GM21723 (cell line): Measurements from ENCODE around the gene IFI27L2.

Experiments used
- ATAC-seq: cut with Tn5 transposase; IDR thresholded peaks from one replicate; pipeline ENCODE4 v1.9.1; 2021; ENCODE audit warnings: mild to moderate bottlenecking, moderate library complexity; ENCODE audit not compliant: unreplicated experiment

Gene IFI27L2

GRCh38 chr14:94124582-94125377 lies 4.6 kb downstream of the IFI27L2 start:
- ATAC-seq: no peak

- no peak for ATAC-seq
These were observed 5.5 kb downstream of the IFI27L2 start for GRCh38 chr14:94123868-94124267.

DNA sequence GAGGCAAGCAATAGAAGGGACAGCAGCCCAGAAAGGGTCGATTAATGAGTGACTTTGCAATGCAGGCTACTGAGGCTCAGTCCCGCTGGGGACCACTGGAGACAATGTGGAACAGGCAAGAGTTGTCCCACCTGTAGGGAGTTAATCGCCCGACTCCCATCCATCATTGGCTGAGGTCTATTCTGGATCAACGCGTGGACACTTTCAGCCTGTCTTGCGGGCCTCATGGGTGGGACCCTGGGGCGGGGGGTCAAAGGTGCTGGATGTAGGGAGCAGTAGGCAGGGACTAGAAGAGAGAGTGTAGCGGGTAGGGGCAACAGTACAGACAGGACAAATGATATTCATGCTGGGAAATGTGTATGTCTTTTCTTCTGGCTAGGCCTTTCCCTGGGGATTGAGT lies 6.1 kb downstream of the IFI27L2 start:
- no peak for ATAC-seq

DNA sequence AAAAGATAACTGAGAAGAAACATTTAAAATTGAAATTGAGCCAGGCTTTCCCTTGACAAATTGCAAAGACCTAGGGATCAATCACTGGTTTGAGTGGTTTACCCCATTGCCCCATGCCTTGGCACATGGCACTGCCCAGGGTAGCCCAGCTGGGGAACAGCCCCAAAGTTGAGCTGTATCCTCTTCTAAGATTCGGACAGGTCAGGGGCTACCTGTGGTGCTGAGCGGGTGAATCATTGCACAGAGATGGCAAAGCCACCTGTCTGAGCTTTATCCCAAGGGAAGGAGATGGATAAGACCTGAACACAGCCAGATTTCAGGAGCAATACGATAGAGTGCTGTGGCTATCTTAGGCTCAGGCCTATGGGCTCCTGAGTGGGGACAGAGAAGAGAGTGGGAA lies 7.0 kb downstream of the IFI27L2 start:
- no peak for ATAC-seq

DNA sequence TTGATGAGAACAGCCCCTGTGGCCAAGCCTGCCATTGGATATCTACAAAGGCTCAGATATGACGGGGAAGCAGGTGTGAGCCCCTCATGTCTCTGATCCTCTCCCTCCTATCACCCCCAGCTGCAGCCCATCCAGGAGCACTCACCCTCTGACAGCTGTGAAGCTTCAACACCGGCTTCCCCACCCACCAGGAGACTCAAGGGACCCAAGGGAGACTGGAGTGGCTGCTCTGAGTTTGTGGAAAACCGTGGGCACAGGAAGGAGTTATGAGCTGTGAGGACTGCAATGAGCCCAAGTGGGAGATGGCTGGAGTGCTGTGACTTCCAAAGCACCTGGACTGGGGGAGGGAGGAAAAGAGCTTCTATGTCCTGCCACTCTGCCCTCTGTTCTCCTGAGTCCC lies 7.9 kb downstream of the IFI27L2 start:
- no peak for ATAC-seq

DNA sequence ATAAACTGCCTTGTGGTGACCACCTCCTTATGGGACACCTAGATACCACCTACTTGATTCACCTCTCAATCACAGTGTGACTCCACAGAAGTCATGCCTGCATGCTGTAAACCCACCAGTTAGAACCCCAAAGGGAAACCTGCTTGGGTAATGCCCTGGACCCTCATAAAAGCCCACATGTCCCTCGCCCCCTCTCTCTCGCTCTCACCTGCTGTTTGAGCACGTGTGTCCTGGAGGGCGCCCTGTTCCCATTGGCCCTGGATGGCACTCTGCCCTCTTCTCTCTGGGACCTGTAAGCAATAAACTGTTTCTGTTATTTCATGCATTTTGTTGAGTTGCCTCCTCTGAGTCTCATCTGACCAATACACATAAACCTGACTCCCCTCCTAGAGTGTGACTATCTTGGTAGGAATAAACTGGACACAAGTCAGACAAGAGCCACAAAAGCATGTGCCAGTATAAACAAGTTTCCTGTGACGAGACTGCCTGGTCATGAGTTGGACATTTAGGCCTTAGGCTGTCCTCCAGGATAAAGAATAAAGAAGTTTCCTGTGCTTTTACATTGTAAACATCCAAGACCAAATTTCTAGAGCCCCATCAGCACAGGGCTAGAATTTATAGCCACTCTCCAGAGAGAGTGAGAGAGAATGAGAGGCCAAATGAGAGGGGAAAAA lies 8.6 kb downstream of the IFI27L2 start:
- ATAC-seq: no peak

DNA sequence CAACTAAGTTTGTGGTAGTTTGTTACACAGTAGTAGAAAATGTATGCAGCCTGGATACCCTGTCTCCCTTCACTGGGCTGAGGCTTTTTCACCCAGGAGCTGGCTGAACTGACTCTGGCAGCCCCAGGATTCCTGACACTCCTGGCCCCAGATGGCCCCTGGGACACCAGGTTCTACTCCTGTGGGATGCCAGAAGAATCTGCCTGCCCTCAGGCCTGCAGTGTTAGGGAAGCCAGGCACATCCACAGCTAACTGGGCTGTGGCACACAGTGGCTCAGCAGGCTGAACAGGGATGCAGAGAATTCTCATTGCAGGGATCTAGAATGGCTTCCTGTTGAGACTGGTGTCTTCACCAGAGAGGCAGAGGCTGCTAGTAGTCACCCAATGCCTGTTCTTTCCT lies 10.3 kb downstream of the IFI27L2 start:
- ATAC-seq: no peak

DNA sequence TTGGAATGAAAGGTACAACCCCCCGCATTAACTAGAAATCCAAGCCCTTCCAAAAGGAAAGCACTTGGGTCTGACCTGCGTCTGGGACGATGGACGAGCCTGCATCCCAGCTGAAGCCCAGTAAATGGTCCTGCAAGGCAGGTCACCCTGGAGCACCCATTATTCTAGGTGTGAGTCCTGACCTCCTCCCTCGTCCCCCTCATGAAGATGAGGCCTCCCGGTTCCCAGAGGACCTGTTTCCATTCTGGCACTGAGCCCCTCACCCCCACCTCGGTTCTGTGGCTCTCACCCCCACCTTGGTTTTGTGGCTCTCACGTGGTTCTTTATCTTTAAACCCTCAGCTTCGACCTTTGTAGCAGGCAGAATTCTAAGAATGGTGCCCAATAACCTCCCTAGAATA lies 11.5 kb downstream of the IFI27L2 start:
- no peak for ATAC-seq

DNA sequence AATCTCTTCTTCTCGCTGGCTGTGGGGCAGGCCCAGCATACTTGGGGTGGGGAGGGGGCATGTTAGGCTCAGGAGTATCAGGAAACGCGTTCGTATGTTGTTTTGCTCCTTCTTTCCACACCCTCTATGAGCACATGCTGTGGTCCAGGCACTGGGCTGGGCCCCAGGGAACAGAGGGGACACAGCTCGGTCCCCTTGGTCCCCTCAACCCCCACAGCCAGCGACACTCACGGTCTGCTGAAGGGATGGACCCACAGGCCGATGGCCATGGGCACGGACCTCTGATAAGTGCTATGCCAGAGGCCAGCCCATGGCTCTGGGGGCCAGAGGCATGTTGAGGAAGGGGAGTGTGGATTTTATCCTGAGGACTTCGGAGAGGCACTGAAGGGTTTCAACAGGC lies 12.7 kb downstream of the IFI27L2 start:
- no peak for ATAC-seq

GRCh38 chr14:94115631-94116030 lies 13.8 kb downstream of the IFI27L2 start:
- no peak for ATAC-seq

- no peak for ATAC-seq
These were observed 14.3 kb downstream of the IFI27L2 start for GRCh38 chr14:94115058-94115591.

DNA sequence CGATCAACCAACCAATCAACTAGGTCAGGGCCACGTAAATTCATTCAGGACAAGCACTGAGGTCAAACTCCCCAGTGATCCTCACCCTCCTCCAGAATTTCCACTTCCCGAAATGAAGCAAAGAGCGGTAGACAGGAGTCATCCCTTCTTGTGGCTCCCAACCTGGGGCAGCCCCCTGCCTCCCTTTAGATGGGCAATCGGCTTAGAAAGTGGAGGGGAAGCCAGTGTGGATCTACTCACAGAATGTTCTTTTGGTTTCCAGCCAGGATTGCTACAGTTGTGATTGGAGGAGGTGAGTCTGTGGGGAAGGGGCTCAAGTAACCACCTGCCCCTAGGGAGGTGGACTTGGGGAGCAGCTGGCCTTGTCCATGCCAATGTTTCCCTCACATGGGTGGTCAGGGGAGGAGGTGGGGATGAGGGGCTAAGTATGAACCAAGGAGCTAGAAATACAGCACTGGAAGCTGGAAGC lies 14.8 kb downstream of the IFI27L2 start:
- ATAC-seq: no peak

DNA sequence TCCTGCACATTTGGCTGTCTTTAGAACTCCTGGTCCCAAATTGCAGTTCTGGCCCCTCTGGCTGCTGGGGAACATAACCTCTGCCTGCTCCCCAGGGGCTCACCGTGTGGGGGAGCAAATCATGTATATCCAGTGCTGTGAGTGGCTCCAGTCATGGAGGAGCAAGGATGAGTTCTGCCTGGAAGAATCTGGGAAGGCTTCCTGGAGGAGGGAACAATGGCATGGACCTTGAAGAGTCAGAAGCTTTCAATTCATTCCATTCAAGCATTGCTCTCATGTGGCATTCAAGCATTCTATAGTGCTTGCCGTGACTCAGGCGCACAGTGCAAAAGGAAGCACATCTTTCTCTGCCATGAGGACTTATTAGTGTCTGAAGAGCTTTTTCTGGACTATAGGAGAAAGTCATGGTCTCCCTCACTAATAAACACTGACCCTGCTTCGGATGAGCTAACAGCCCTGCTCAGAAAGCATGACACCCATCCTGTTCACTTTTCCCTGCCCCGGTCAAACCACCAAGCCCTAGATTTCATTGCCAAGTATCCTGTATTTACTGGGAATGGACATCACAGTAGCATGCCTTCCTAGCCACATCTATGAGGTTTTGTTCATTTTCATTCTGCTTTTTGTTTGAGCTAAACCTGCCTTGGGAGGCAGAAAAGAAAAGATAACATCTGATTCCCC lies 15.4 kb downstream of the IFI27L2 start:
- ATAC-seq: no peak

- no peak for ATAC-seq
These were observed 15.9 kb downstream of the IFI27L2 start for GRCh38 chr14:94113490-94113889.

GRCh38 chr14:94113073-94113472 lies 16.3 kb downstream of the IFI27L2 start:
- no peak for ATAC-seq

GRCh38 chr14:94112513-94113063 lies 16.8 kb downstream of the IFI27L2 start:
- ATAC-seq: no peak

- no peak for ATAC-seq
These were observed 17.9 kb downstream of the IFI27L2 start for GRCh38 chr14:94111276-94112095.

DNA sequence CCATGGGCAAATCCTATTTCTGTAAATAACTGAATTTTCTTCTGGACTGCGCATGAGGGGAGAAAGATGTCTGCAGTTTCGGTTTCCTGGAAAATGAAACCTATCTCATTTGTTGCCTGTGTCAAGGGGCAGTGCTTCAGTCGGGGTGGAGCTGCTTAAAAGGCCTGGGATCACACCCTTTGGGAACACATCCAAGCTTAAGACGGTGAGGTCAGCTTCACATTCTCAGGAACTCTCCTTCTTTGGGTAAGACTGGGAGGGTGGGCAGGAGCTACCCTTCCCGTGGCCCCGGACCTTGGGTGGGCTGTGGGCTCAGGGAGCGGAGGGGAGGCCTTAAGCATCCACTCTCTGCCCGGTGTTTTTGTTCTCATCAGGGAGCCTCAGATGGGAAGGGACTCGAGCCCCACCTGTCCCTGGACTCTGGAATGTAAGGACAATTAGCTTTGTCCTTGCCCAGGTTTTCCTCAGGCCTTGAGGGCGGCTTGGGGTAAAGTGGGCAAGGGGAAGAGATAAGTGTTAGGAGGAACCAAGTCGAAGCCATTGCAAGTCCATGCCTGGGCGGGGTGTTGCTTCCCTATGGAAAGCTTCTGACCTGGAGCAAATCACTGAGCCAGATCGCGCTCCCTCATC lies 18.7 kb downstream of the IFI27L2 start, which contains the start of gene IFI27:
TSS of gene IFI27 (plus strand) at position 185 of the 630 bp plus-strand sequence.
- ATAC-seq: no peak

DNA sequence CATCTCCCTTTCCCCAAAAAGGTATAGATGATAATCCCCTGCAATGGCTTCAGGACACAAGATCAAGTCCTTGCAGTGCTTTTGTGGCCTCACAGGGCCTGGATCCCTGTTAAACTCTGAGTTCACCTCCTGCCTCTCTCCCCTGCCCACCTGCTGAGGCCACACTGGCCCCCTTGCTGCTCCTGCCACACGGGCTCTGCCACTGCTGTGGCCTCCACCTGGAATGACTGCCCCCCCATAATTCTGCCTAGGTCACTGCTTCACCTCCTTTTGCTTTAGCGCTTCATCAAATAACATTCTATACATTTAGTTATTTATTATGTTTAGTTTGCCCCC lies 19.5 kb downstream of the IFI27L2 start:
- no peak for ATAC-seq

- no peak for ATAC-seq
These were observed 24.7 kb downstream of the IFI27L2 start for GRCh38 chr14:94104731-94105130.
